NCI-H1694 treated with DMSO at 0.1 percent for 48 hours (cell line): ENCODE measurements around the gene CD34.

Experiments used
- DNase-seq: peaks from one replicate; lab custom pipeline; 2025; lab: John Stamatoyannopoulos, UW

CD34 gene

GRCh38 chr1:207873055-207873890, 37.7 kb downstream of the CD34 start:
- no peak for DNase-seq

- DNase-seq: no peak
These were observed 38.3 kb downstream of the CD34 start for GRCh38 chr1:207872621-207873020.

- no peak for DNase-seq
These were observed 39.7 kb downstream of the CD34 start for GRCh38 chr1:207871117-207871649.

GRCh38 chr1:207870306-207871031, 40.5 kb downstream of the CD34 start:
- no peak for DNase-seq

GRCh38 chr1:207869859-207870258, 41.1 kb downstream of the CD34 start:
- no peak for DNase-seq

- peak; percentile 54 for DNase-seq
These were observed 41.9 kb downstream of the CD34 start for GRCh38 chr1:207868774-207869721.

GRCh38 chr1:207868251-207868773, 42.6 kb downstream of the CD34 start:
- DNase-seq: no peak

GRCh38 chr1:207867136-207868109, 43.5 kb downstream of the CD34 start:
- DNase-seq: no peak

GRCh38 chr1:207866471-207867135, 44.3 kb downstream of the CD34 start:
- DNase-seq: no peak

- no peak for DNase-seq
These were observed 46.9 kb downstream of the CD34 start for GRCh38 chr1:207863893-207864535.

- DNase-seq: no peak
These were observed 48.6 kb downstream of the CD34 start for GRCh38 chr1:207862241-207862787.

- DNase-seq: no peak
These were observed 49.3 kb downstream of the CD34 start for GRCh38 chr1:207861442-207862177.

- DNase-seq: no peak
These were observed 50.4 kb downstream of the CD34 start for GRCh38 chr1:207860531-207860930.

- DNase-seq: no peak
These were observed 52.1 kb downstream of the CD34 start for GRCh38 chr1:207858806-207859205.

GRCh38 chr1:207858281-207858680, 52.6 kb downstream of the CD34 start:
- no peak for DNase-seq

- DNase-seq: no peak
These were observed 53.5 kb downstream of the CD34 start for GRCh38 chr1:207857447-207857846.

- no peak for DNase-seq
These were observed 54.5 kb downstream of the CD34 start for GRCh38 chr1:207856276-207857023.

- no peak for DNase-seq
These were observed 56.9 kb downstream of the CD34 start for GRCh38 chr1:207854001-207854400.
